ENCODE results near the gene RPS17.

GRCh38 chr15:82540984-82541431, 751 bp upstream of the RPS17 start:
- no peak for TF ChIP-seq POU6F1 (CRISPR knock-in tag; IDR thresholded peaks at IDR 0.05; ENCODE audit: borderline replicate concordance, low read depth)
- TF ChIP-seq TCF4 (CRISPR knock-in tag; IDR thresholded peaks at IDR 0.05; ENCODE audit: borderline replicate concordance): no peak
- no peak for TF ChIP-seq PPARA (CRISPR knock-in tag; IDR thresholded peaks at IDR 0.05; ENCODE audit: borderline replicate concordance)
